ENCODE data around the gene APOC4.
A peak's percentile ranks its signal among the peaks of the same experiment; 100 is the strongest.
"Not testable (repeated sequence)": the region's sequence is repeated elsewhere in the genome, so short reads cannot be mapped to it uniquely, and the experiment has no call there.

Gene APOC4

GRCh38 chr19:44924243-44924725 lies 17.8 kb upstream of the APOC4 start:
- DNase-seq = no peak

- DNase-seq = no peak
Observed at GRCh38 chr19:44925114-44925891, 16.7 kb upstream of the APOC4 start.

- DNase-seq = not testable (repeated sequence)
Observed at GRCh38 chr19:44926245-44927077, 15.6 kb upstream of the APOC4 start.

GRCh38 chr19:44927746-44928145 lies 14.3 kb upstream of the APOC4 start:
- DNase-seq = no peak

- DNase-seq = no peak
Observed at GRCh38 chr19:44930088-44930487, 11.9 kb upstream of the APOC4 start.

GRCh38 chr19:44931541-44931940 lies 10.5 kb upstream of the APOC4 start:
- no peak for DNase-seq

- DNase-seq = no peak
Observed at GRCh38 chr19:44939668-44940067, 2.4 kb upstream of the APOC4 start.

- DNase-seq = no peak
Observed at GRCh38 chr19:44943801-44944249, 1.8 kb downstream of the APOC4 start.

- DNase-seq = no peak
Observed at GRCh38 chr19:44947041-44947581, 5.1 kb downstream of the APOC4 start.

- no peak for DNase-seq
Observed at GRCh38 chr19:44948237-44948636, 6.2 kb downstream of the APOC4 start.

- no peak for DNase-seq
Observed at GRCh38 chr19:44948763-44949374, 6.8 kb downstream of the APOC4 start.

GRCh38 chr19:44949550-44949949 lies 7.5 kb downstream of the APOC4 start:
- DNase-seq = no peak

- peak; percentile 9 to 41 (median 20) for DNase-seq
Observed at GRCh38 chr19:44951179-44952159, 9.4 kb downstream of the APOC4 start.

GRCh38 chr19:44954278-44954648 lies 12.2 kb downstream of the APOC4 start:
- no peak for DNase-seq

GRCh38 chr19:44954649-44955504 lies 12.8 kb downstream of the APOC4 start, which contains the start of gene CLPTM1:
TSS of gene CLPTM1 (plus strand) at chr19:44955380. CDS start at chr19:44955396, 16 bp downstream.
- peak; percentile 91 to 94 (median 94) for DNase-seq

- peak in 1 of 4 experiments; percentile 25 for DNase-seq
Observed at GRCh38 chr19:44955505-44956439, 13.7 kb downstream of the APOC4 start.

GRCh38 chr19:44957526-44957925 lies 15.5 kb downstream of the APOC4 start:
- no peak for DNase-seq

GRCh38 chr19:44958090-44958489 lies 16.1 kb downstream of the APOC4 start:
- no peak for DNase-seq

GRCh38 chr19:44959691-44960090 lies 17.7 kb downstream of the APOC4 start:
- DNase-seq = no peak
